Mesenchymal stem cell (in vitro differentiated cells and primary cell): ENCODE data around the gene TEKTIP1.

ENCODE experiments used
- DNase-seq: peaks from one replicate; pipeline ENCODE4 v3.0.0-alpha.2; 2013
- H2AFZ ChIP-seq: one replicate; pipeline ENCODE4 v1.6.1; 2013; ENCODE audit warnings: low read depth, mild to moderate bottlenecking, control low read depth, inconsistent platforms, low read length, moderate library complexity
- H2AK5ac ChIP-seq: 2 replicates; pipeline ENCODE4 v1.6.1; 2013; ENCODE audit warnings: low read length, moderate library complexity, mild to moderate bottlenecking, inconsistent platforms; ENCODE audit not compliant: severe bottlenecking
- H2BK120ac ChIP-seq: one replicate; pipeline ENCODE4 v1.6.1; 2013; ENCODE audit warnings: low read depth, mild to moderate bottlenecking, inconsistent platforms, low read length, moderate library complexity
- H2BK12ac ChIP-seq, 2 experiments: one replicate each; pipeline ENCODE4 v1.6.1; 2013; ENCODE audit warnings: inconsistent platforms in 2 of 2, low read length in 2 of 2, mild to moderate bottlenecking in 2 of 2, moderate library complexity in 2 of 2, control low read depth in 1 of 2
- H2BK15ac ChIP-seq: one replicate; pipeline ENCODE4 v1.6.1; 2013; ENCODE audit warnings: mild to moderate bottlenecking, low read depth, inconsistent platforms; ENCODE audit not compliant: poor library complexity, severe bottlenecking
- H2BK5ac ChIP-seq: 2 replicates; pipeline ENCODE4 v1.6.1; 2013; ENCODE audit warnings: low read depth, mild to moderate bottlenecking, low read length, control low read depth, inconsistent platforms; ENCODE audit not compliant: poor library complexity, severe bottlenecking
- H3K14ac ChIP-seq, 2 experiments: one replicate each; pipeline ENCODE4 v1.6.1; 2013; ENCODE audit warnings: inconsistent platforms in 2 of 2, low read length in 2 of 2, control low read depth in 1 of 2, mild to moderate bottlenecking in 1 of 2, moderate library complexity in 1 of 2
- H3K18ac ChIP-seq, 2 experiments: one replicate each; pipeline ENCODE4 v1.6.1; 2013; ENCODE audit warnings: inconsistent platforms in 2 of 2, low read length in 2 of 2, control low read depth in 1 of 2, low read depth in 1 of 2, mild to moderate bottlenecking in 1 of 2
- H3K23ac ChIP-seq, 2 experiments: one replicate each; pipeline ENCODE4 v1.6.1; 2013; ENCODE audit warnings: inconsistent platforms in 2 of 2, low read length in 2 of 2, mild to moderate bottlenecking in 2 of 2, moderate library complexity in 2 of 2, control low read depth in 1 of 2
- H3K27ac ChIP-seq: 2 replicates; pipeline ENCODE4 v1.5.1; 2013; ENCODE audit warnings: mild to moderate bottlenecking, moderate library complexity, low read length, control low read depth, inconsistent platforms; ENCODE audit not compliant: poor library complexity, severe bottlenecking
- H3K27me3 ChIP-seq, 2 experiments: 2 replicates each; pipeline versions ENCODE4 v1.6.1 to v1.7.0; 2013; ENCODE audit warnings: low read length in 2 of 2, mild to moderate bottlenecking in 2 of 2, moderate library complexity in 2 of 2, control low read depth in 1 of 2, inconsistent platforms in 1 of 2; ENCODE audit not compliant: control insufficient read depth in 1 of 2, insufficient read depth in 1 of 2
- H3K36me3 ChIP-seq, 2 experiments: 2 replicates each; pipeline versions ENCODE4 v1.6.1 to v1.7.0; 2013; ENCODE audit warnings: low read length in 2 of 2, control low read depth in 1 of 2, inconsistent platforms in 1 of 2, low read depth in 1 of 2, mild to moderate bottlenecking in 1 of 2; ENCODE audit not compliant: insufficient read depth in 2 of 2, control insufficient read depth in 1 of 2
- H3K4ac ChIP-seq, 2 experiments: one replicate each; pipeline ENCODE4 v1.6.1; 2013; ENCODE audit warnings: inconsistent platforms in 2 of 2, low read length in 2 of 2, mild to moderate bottlenecking in 2 of 2, moderate library complexity in 2 of 2, control low read depth in 1 of 2, low read depth in 1 of 2
- H3K4me1 ChIP-seq: 2 replicates; pipeline ENCODE4 v1.6.1; 2013; ENCODE audit warnings: low read depth, low read length, control low read depth; ENCODE audit not compliant: control insufficient read depth, insufficient read depth
- H3K4me2 ChIP-seq: 2 replicates; pipeline ENCODE4 v1.6.1; 2013; ENCODE audit warnings: low read length, mild to moderate bottlenecking, inconsistent platforms; ENCODE audit not compliant: poor library complexity, severe bottlenecking
- H3K4me3 ChIP-seq, 2 experiments: 2 replicates each; pipeline versions ENCODE4 v1.5.1 to v1.7.0; 2013; ENCODE audit warnings: low read length in 2 of 2, mild to moderate bottlenecking in 2 of 2, control low read depth in 1 of 2, low read depth in 1 of 2; ENCODE audit not compliant: insufficient read depth in 1 of 2
- H3K79me1 ChIP-seq: replicated peaks from 2 replicates; pipeline ENCODE4 v1.6.1; 2013; ENCODE audit warnings: mild to moderate bottlenecking, control low read depth, low read length, inconsistent platforms; ENCODE audit not compliant: poor library complexity, severe bottlenecking
- H3K9ac ChIP-seq: 2 replicates; pipeline ENCODE4 v1.7.0; 2013; ENCODE audit warnings: mild to moderate bottlenecking, low read length, moderate library complexity
- H3K9me3 ChIP-seq: 2 replicates; pipeline ENCODE4 v1.7.0; 2013; ENCODE audit warnings: mild to moderate bottlenecking, low read length; ENCODE audit not compliant: control insufficient read depth
- H4K8ac ChIP-seq: one replicate; pipeline ENCODE4 v1.6.1; 2013; ENCODE audit warnings: inconsistent platforms, mild to moderate bottlenecking, low read length, moderate library complexity
- H4K91ac ChIP-seq: one replicate; pipeline ENCODE4 v1.6.1; 2013; ENCODE audit warnings: mild to moderate bottlenecking, low read length, inconsistent platforms
- WGBS: methylation state at CpG from one replicate; pipeline ENCODE4 v1.1.7; 2013; ENCODE audit warnings: mixed read lengths; 5-methylcytosine and 5-hydroxymethylcytosine counted together

The TEKTIP1 gene

DNA sequence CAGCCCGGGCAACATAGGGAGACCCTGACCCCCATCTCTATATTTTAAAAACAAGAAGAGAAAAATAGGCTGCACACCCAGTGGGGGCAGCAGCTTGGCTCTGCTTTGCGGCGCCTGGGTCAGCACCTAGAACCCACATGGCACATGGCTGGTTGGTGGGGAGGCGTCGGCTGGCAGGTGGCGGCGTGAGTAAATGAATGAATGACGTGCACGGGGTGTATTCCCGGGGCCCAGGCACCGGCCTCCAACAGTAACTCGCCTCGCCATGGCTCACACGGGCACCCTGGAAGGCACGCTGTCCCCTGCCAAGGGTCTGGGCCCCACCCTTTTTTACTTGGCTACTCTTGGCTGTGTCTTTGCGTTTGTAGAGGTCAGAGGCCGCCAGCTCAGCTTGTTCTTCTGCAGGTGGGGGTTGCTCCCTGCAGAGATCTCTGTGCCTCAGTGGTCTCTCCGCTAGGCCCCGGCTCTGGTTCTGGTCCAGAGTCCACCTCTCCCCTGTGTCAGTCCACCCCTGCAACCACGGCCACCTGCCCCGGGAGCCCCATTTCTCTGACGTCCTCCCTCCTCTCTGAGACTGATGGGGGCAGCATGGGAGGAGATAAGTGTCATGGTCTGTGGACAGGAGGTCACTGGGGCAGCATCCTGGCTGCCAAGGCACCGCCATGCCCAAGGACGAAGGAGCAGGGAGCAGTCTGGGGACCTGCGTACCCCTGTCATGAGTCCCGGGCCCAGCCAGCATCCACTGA, 27.3 kb upstream of the TEKTIP1 start:
- no peaks in the 10 kb centered on the region for H3K27me3 ChIP-seq
- no peak overlapping the region for H3K9ac ChIP-seq
- no peak overlapping the region for H4K8ac ChIP-seq
- no peak for DNase-seq
- H2BK120ac ChIP-seq, result no peak overlapping the region
- no peak overlapping the region for H3K4ac ChIP-seq
- H2AFZ ChIP-seq, result no peak overlapping the region
- H3K23ac ChIP-seq, result no peak overlapping the region
- peaks cover 66% of the 10 kb centered on the region for H3K4me1 ChIP-seq
- H3K18ac ChIP-seq, result no peak overlapping the region
- no peak overlapping the region for H2BK15ac ChIP-seq
- H2AK5ac ChIP-seq, result no peak overlapping the region
- H2BK5ac ChIP-seq, result no peak overlapping the region
- no peak overlapping the region for H3K4me3 ChIP-seq
- peaks cover 4% of the 10 kb centered on the region for H3K79me1 ChIP-seq
- H3K14ac ChIP-seq, result peak overlapping the region in 1 of 2 experiments; percentile 38
- no peak overlapping the region for H2BK12ac ChIP-seq
- 93% methylated on average over 24 of the region's 26 CpGs for WGBS
- no peak overlapping the region for H3K27ac ChIP-seq
- H3K4me2 ChIP-seq, result no peak overlapping the region
- peaks cover 19 to 72% of the 10 kb centered on the region in 2 experiments for H3K36me3 ChIP-seq
- H3K9me3 ChIP-seq, result no peaks in the 10 kb centered on the region
- H4K91ac ChIP-seq, result no peak overlapping the region

DNA sequence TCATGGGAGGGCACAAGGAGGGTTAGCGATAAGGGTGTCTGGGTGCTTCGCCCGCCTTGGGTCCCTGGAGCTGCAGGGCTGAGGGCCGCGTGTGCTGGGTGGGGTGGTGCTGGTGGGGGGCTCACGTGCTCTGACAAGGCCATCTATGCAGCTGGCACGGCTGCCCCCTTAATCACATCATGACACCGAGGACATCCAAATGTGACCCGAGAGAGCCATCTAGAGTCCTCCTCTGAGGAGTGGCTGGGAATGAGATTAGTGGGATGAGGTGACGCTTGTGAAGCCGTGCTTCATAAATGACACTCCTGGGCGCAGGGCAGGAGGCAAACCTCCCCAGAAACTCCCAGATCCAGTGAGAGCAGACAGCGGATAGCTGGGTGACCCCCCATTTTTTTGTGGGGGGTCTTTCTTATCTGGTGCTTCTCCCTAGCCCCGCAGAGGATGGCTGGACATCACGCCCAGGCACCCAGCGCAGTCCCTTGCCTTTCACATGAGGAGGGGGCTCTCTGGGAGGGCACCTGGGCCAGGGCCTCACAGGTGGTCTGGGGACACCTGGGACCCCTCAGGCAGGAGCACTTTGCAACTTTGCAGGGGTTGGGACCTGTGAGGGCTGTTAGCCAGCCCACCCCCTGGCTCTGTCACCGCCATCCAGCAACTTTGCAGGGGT, 26.3 kb upstream of the TEKTIP1 start:
- H3K14ac ChIP-seq, result no peak overlapping the region
- WGBS, result 98% methylated on average over 17 of the region's 17 CpGs

DNA sequence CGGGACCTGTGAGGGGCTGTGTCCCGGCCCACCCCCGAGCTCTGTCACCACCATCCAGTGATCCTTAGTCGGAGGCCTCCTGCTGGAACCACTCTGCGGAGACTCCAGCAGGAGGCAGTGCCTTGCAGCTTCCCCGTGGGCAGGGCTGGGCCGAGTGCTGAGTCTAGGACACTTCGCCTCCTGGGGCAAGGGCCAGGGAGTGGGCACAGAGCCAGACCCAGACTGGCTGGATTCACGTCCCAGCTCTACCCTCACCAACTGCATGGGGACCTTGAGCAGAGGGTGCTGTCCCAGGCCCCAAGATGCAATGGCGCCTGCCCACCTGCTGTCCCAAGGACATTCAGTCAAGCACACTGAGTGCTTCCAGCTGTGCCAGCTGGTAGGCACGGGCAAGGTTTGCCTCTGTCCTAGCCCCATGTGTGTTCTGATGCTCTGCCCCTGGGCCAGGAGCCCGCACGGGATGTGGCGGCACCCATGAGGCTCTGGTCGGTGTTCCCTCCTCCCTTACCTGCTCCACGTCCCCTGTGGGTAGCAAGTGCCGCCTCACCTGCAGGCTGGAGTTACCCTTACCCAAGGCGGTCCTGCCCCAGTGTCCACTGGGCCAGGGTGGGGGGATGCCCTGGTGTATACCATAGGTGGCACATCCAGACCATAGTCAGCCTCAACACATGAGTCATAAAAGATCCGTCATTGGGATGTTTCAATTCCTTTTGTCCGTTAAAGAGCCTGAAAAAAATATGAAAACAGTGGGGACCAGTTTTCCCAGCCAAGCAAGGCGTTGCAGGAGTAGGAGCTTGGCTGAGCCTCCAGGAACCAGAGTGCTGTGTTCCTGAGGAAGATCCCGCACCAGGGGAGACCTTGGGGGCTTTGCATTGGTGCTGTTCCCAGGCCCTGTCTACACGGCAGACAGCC, 25.5 kb upstream of the TEKTIP1 start:
- 91% methylated on average over 23 of the region's 23 CpGs for WGBS
- Histone ChIP-seq H3K23ac (no peak overlapping the region), H2BK5ac (no peak overlapping the region), H2BK120ac (no peak overlapping the region), H3K79me1 (peaks cover 7% of the 10 kb centered on the region), H3K9me3 (no peaks in the 10 kb centered on the region), H3K9ac (no peak overlapping the region), H3K27me3 (no peaks in the 10 kb centered on the region), H3K36me3 (peaks cover 19 to 77% of the 10 kb centered on the region in 2 experiments), H3K14ac (no peak overlapping the region), H3K18ac (no peak overlapping the region), H3K4me1 (peaks cover 63% of the 10 kb centered on the region), H2BK12ac (no peak overlapping the region), H4K8ac (no peak overlapping the region), H3K4me3 (no peak overlapping the region), H2BK15ac (peak overlapping the region; percentile 6), H4K91ac (no peak overlapping the region), H3K4ac (no peak overlapping the region), H2AK5ac (no peak overlapping the region), H3K4me2 (no peak overlapping the region), H3K27ac (no peak overlapping the region), H2AFZ (no peak overlapping the region)
- no peak for DNase-seq

More for the DNA sequence above, 26.3 kb upstream of the TEKTIP1 start:
- Histone ChIP-seq H3K9ac (no peak overlapping the region), H3K4ac (no peak overlapping the region), H3K4me2 (no peak overlapping the region), H4K91ac (no peak overlapping the region), H3K27me3 (no peaks in the 10 kb centered on the region), H2BK120ac (no peak overlapping the region), H4K8ac (no peak overlapping the region), H2BK15ac (peak overlapping the region; percentile 6), H2BK5ac (no peak overlapping the region), H3K79me1 (peaks cover 4% of the 10 kb centered on the region), H3K4me3 (no peak overlapping the region), H3K4me1 (peaks cover 64% of the 10 kb centered on the region), H2BK12ac (no peak overlapping the region), H2AK5ac (no peak overlapping the region), H3K23ac (no peak overlapping the region), H3K18ac (no peak overlapping the region), H3K27ac (no peak overlapping the region), H3K9me3 (no peaks in the 10 kb centered on the region), H3K36me3 (peaks cover 19 to 77% of the 10 kb centered on the region in 2 experiments), H2AFZ (no peak overlapping the region)
- DNase-seq, result no peak

DNA sequence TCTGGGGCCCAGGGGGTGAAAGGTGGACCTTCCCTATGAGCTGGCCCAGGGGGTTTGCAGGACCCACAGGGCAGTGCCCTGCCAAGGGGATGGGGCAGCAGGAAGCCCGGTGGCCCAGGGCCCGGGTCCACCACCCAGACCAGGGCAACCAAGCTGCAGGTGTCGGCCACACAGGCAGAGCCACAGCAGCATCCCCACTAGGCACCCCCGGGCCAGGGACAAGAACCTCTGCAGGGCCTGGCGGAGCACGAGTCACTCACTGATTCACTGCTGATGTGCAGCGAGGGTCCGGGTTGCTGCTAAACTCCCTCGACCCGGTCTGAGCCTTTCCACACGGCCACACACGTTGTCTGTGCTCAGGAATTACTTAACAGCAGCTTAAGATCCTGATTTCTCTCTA, 24.0 kb upstream of the TEKTIP1 start:
- no peak overlapping the region for H2AK5ac ChIP-seq

More for the DNA sequence above, 24.0 kb upstream of the TEKTIP1 start:
- DNase-seq, result no peak
- no peaks in the 10 kb centered on the region for H3K27me3 ChIP-seq
- H3K4me2 ChIP-seq, result no peak overlapping the region
- H3K36me3 ChIP-seq, result peaks cover 9 to 78% of the 10 kb centered on the region in 2 experiments
- H3K79me1 ChIP-seq, result peaks cover 14% of the 10 kb centered on the region
- H2BK12ac ChIP-seq, result no peak overlapping the region
- H3K14ac ChIP-seq, result no peak overlapping the region
- 63% methylated on average over 12 of the region's 12 CpGs for WGBS
- H3K18ac ChIP-seq, result no peak overlapping the region
- H3K9ac ChIP-seq, result peak overlapping the region; percentile 22
- no peak overlapping the region for H3K27ac ChIP-seq
- H3K4me1 ChIP-seq, result peaks cover 62% of the 10 kb centered on the region
- H3K4me3 ChIP-seq, result no peak overlapping the region
- H4K91ac ChIP-seq, result no peak overlapping the region
- no peak overlapping the region for H4K8ac ChIP-seq
- H2BK120ac ChIP-seq, result no peak overlapping the region
- H2BK5ac ChIP-seq, result no peak overlapping the region
- no peaks in the 10 kb centered on the region for H3K9me3 ChIP-seq
- H2AFZ ChIP-seq, result no peak overlapping the region
- no peak overlapping the region for H3K4ac ChIP-seq
- H2BK15ac ChIP-seq, result no peak overlapping the region
- H3K23ac ChIP-seq, result no peak overlapping the region
